Ovary (tissue), 3 donors: ENCODE results near the gene SVEP1.

ENCODE experiments used
- EP300 ChIP-seq: sonication (generic); formaldehyde crosslinking; IDR thresholded peaks from one replicate; pipeline ENCODE4 v1.6.1; 2017; ENCODE audit warnings: antibody characterized with exemption
- POLR2A ChIP-seq: fragments of 450-650 bp; IDR thresholded peaks from one replicate; pipeline ENCODE4 v1.6.1; 2017; ENCODE audit warnings: antibody characterized with exemption, mild to moderate bottlenecking, moderate library complexity
- TF ChIP-seq, protein P1 (sequence below), 3 donors: fragments of 450-650 bp in 2 of 3; fragments of 200-600 bp in 1 of 3; IDR thresholded peaks; one replicate each; pipeline versions ENCODE4 v1.5.1 to v1.8.0; 2016 to 2022; ENCODE audit warnings: antibody characterized with exemption in 3 of 3, mild to moderate bottlenecking in 1 of 3
- donor health status: DM: no; HTN: no; CAD: no.

DNA sequence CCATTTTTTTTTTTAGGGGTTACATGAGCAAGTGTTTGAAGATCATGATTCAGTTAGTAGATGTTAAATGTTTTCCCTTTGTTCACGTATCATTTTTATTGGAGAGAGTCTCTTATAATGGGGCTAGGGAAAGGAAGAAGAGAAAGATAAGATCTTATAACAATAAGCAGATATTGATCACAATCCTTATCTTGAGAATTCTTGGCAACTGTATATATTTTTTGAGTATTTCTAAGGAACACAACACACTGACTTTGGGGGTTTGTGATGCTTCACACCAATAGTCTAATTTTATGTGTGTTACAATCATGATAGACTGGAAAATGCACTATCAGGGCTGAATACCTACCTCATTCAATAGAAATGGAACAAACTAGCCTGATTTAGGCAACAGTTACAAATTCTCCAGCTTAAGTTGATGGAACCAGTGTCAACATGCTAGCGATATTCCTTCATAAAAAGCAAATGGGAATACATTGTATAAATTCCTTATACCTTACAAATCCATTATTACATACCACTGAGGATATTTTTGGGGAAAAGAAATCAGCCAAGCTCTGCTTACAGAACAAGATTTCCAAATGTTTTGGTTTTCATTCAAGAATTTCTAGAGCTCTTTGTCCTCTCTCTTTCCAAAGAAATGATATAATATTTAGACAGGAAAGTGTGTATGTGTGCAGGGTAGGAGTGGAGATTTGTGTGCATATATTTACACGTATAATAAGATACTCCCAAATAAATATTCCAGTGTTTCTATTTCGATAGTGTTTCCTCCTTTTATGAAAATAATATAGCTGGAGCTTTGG lies 41.5 kb downstream of the SVEP1 start:
- TF ChIP-seq EP300 (no peak), POLR2A (no peak)
- TF ChIP-seq, protein P1, sequence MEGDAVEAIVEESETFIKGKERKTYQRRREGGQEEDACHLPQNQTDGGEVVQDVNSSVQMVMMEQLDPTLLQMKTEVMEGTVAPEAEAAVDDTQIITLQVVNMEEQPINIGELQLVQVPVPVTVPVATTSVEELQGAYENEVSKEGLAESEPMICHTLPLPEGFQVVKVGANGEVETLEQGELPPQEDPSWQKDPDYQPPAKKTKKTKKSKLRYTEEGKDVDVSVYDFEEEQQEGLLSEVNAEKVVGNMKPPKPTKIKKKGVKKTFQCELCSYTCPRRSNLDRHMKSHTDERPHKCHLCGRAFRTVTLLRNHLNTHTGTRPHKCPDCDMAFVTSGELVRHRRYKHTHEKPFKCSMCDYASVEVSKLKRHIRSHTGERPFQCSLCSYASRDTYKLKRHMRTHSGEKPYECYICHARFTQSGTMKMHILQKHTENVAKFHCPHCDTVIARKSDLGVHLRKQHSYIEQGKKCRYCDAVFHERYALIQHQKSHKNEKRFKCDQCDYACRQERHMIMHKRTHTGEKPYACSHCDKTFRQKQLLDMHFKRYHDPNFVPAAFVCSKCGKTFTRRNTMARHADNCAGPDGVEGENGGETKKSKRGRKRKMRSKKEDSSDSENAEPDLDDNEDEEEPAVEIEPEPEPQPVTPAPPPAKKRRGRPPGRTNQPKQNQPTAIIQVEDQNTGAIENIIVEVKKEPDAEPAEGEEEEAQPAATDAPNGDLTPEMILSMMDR (IDR thresholded peaks at IDR 0.05) = no peak
